Activated CD4-positive, alpha-beta T cell treated with anti-CD3 and anti-CD28 coated beads, Interleukin-2, Interleukin-6, amounts not matched to agents 100 ng/mL and 50 ng/mL, durations not matched to agents 16 hours and 8 hours (primary cell): Measurements from ENCODE around the gene FAM161B.
"Not testable (repeated sequence)": the region's sequence is repeated elsewhere in the genome, so short reads cannot be mapped to it uniquely, and the experiment has no call there.

ENCODE experiments used
- DNase-seq: peaks from one replicate; pipeline ENCODE4 v3.0.0-alpha.2; 2020

FAM161B gene

GRCh38 chr14:73942180-73942579, 7.7 kb downstream of the FAM161B start:
- no peak for DNase-seq

- no peak for DNase-seq
These were observed 12.9 kb downstream of the FAM161B start for GRCh38 chr14:73937012-73937411.

GRCh38 chr14:73936548-73936947, 13.3 kb downstream of the FAM161B start:
- DNase-seq: no peak

GRCh38 chr14:73935666-73936065, 14.2 kb downstream of the FAM161B start:
- DNase-seq: no peak

GRCh38 chr14:73924337-73924736, 25.6 kb downstream of the FAM161B start:
- no peak for DNase-seq

GRCh38 chr14:73919457-73919856, 30.4 kb downstream of the FAM161B start:
- not testable (repeated sequence) for DNase-seq

- no peak for DNase-seq
These were observed 33.6 kb downstream of the FAM161B start for GRCh38 chr14:73916324-73916723.

GRCh38 chr14:73913256-73913655, 36.6 kb downstream of the FAM161B start:
- DNase-seq: no peak

GRCh38 chr14:73909681-73910080, 40.2 kb downstream of the FAM161B start:
- no peak for DNase-seq

GRCh38 chr14:73903028-73903427, 46.9 kb downstream of the FAM161B start:
- no peak for DNase-seq

GRCh38 chr14:73896521-73896920, 53.4 kb downstream of the FAM161B start:
- DNase-seq: no peak

GRCh38 chr14:73895939-73896338, 54.0 kb downstream of the FAM161B start:
- no peak for DNase-seq

GRCh38 chr14:73894180-73894687, 55.7 kb downstream of the FAM161B start:
- DNase-seq: not testable (repeated sequence)

GRCh38 chr14:73889376-73889775, 60.5 kb downstream of the FAM161B start:
- DNase-seq: no peak

GRCh38 chr14:73888971-73889370, 60.9 kb downstream of the FAM161B start:
- DNase-seq: no peak

GRCh38 chr14:73888460-73888725, 61.5 kb downstream of the FAM161B start:
- no peak for DNase-seq

GRCh38 chr14:73887694-73888459, 62.0 kb downstream of the FAM161B start:
- DNase-seq: no peak

- DNase-seq: no peak
These were observed 62.6 kb downstream of the FAM161B start for GRCh38 chr14:73887318-73887616.

- peak; percentile 96 for DNase-seq
These were observed 63.2 kb downstream of the FAM161B start, which contains the start of gene ZNF410 for GRCh38 chr14:73886449-73887317. Gene ZNF410, plus strand, starts transcription at chr14:73886859. Its CDS starts 5,317 bp downstream, at chr14:73892176.

GRCh38 chr14:73884438-73885190, 65.3 kb downstream of the FAM161B start:
- DNase-seq: no peak
